Endometrial microvascular endothelial cells (primary cell): Measurements from ENCODE around the gene FDXACB1. TPM values are rescaled to one million over a fixed set of nuclear protein-coding genes. Genes with fewer than 3 reads are reported as not detected.

ENCODE experiments used
- in situ Hi-C: cut with HindIII; loops from 2 replicates; pipeline ENCODE4 v1.10.0; 2017; ENCODE audit warnings: low sequenced_read_pairs, low pct_unique_long_range_greater_than_20kb; ENCODE audit errors: inconsistent ontology term
- total RNA-seq: library from RNA; depleted of rRNA; stranded (reverse); fragments of >200 nt; gene quantifications from one replicate; pipeline ENCODE4 v1.2.3, GENCODE V29; 2015; ENCODE audit errors: inconsistent ontology term

FDXACB1 gene
- total RNA-seq, 1 donor from 2014 or later = 4.2 TPM

- in situ Hi-C loops = no loop called here
Measured at GRCh38 chr11:111852103-111852502, 26.9 kb downstream of the FDXACB1 start.

- in situ Hi-C loops = no loop called here
Measured at GRCh38 chr11:111851636-111852035, 27.3 kb downstream of the FDXACB1 start.

GRCh38 chr11:111851067-111851466, 27.9 kb downstream of the FDXACB1 start:
- in situ Hi-C loops = no loop called here

- in situ Hi-C loops = loop anchor here (10.0 kb wide), 1 partner anchor 265 kb away; no protein-coding TSS in a partner anchor
Measured at GRCh38 chr11:111849631-111850030, 29.3 kb downstream of the FDXACB1 start.

GRCh38 chr11:111846636-111847035, 32.3 kb downstream of the FDXACB1 start:
- in situ Hi-C loops = loop anchor here (10.0 kb wide), 1 partner anchor 262 kb away; no protein-coding TSS in a partner anchor

- in situ Hi-C loops = loop anchor here (10.0 kb wide), 1 partner anchor 261 kb away; no protein-coding TSS in a partner anchor
Measured at GRCh38 chr11:111846063-111846462, 32.9 kb downstream of the FDXACB1 start.

- in situ Hi-C loops = loop anchor here (10.0 kb wide), 1 partner anchor 261 kb away; no protein-coding TSS in a partner anchor
Measured at GRCh38 chr11:111845276-111846028, 33.5 kb downstream of the FDXACB1 start.

- in situ Hi-C loops = loop anchor here (10.0 kb wide), 1 partner anchor 259 kb away; no protein-coding TSS in a partner anchor
Measured at GRCh38 chr11:111843661-111844060, 35.3 kb downstream of the FDXACB1 start.

- in situ Hi-C loops = loop anchor here (10.0 kb wide), 1 partner anchor 257 kb away; no protein-coding TSS in a partner anchor
Measured at GRCh38 chr11:111841370-111842053, 37.5 kb downstream of the FDXACB1 start.

GRCh38 chr11:111840143-111840542, 38.8 kb downstream of the FDXACB1 start:
- in situ Hi-C loops = loop anchor here (10.0 kb wide), 1 partner anchor 255 kb away; no protein-coding TSS in a partner anchor

GRCh38 chr11:111838054-111838453, 40.9 kb downstream of the FDXACB1 start:
- in situ Hi-C loops = no loop called here

- in situ Hi-C loops = no loop called here
Measured at GRCh38 chr11:111837366-111837891, 41.5 kb downstream of the FDXACB1 start.

GRCh38 chr11:111836721-111837120, 42.2 kb downstream of the FDXACB1 start:
- in situ Hi-C loops = no loop called here

- in situ Hi-C loops = no loop called here
Measured at GRCh38 chr11:111836162-111836561, 42.8 kb downstream of the FDXACB1 start.

GRCh38 chr11:111835665-111836064, 43.3 kb downstream of the FDXACB1 start:
- in situ Hi-C loops = no loop called here

- in situ Hi-C loops = no loop called here
Measured at GRCh38 chr11:111834432-111835163, 44.4 kb downstream of the FDXACB1 start.

- in situ Hi-C loops = no loop called here
Measured at GRCh38 chr11:111833524-111833923, 45.4 kb downstream of the FDXACB1 start.

- in situ Hi-C loops = no loop called here
Measured at GRCh38 chr11:111829185-111829968, 49.6 kb downstream of the FDXACB1 start.
